ENCODE data around the gene TBC1D16. TPM values are rescaled to one million over a fixed set of nuclear protein-coding genes. Genes with fewer than 3 reads are reported as not detected.
A peak's percentile ranks its signal among the peaks of the same experiment; 100 is the strongest.
"Not testable (repeated sequence)": the region's sequence is repeated elsewhere in the genome, so short reads cannot be mapped to it uniquely, and the experiment has no call there.

Gene TBC1D16
- total RNA-seq, 1 donor, result 14.0 TPM

DNA sequence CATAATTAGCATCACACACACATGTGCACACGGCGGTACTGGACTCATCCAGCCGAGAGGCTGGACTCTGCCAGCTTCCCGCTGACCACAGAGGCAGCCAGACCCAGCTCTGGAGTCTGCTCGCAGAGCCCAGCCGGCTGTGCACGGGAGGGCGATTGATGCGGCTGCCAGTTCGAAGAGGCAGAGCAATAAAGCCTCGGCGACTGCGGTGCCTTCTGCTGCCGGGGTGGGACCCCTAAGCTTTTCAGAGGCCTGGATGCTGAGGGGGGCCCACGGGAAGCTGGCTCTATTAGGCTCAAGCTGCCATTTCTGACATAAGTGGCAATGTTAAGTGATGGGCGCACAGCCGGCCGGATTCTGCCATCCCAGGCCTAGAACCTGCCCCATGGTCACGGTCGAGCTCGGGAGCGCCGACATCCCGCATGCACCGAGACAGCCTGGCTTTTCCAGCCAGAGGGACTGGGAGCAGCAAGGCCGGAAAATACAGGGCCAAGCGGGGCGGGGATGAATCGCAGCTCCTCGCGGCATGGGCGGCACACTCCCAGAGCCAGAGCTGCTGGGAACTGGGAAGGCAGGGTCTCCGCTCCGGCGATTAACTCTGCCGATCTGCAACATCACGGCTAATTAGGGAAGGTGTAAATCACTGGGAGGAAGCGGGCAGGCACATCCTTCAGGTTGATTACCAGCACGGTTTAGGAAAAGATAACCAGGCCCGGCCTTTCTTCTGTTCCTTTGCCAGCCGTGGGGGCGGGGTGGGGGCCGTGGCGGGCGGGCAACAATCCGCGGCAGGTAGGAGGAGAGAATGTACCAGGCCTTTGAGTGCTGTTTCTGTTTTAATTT is 57.7 kb downstream of the TBC1D16 start:
- no peak for DNase-seq (ENCODE audit: low read depth in 2 of 3, low spot score in 2 of 3)

DNA sequence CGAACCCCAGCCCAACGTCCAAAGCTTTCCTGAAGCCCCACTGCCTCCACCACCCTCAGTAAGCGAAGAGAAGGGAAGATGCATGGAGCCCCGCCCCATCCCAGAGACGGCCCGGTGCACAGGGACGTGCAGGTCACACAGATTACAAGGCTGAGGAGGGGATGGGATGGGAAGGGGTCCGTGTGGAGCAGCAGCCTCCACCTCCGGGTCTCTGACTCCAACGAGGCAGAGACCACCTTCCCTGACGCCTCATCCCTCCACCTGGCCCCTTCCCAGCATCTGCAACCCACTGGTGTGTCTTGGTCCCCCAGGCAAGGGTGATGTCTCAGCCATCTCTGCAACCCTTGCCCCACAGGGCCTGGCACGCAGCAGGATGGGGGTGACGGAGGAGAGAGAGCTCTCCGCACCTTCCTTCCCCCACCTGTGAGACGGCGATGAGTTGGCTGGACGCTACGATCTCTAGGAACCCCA is 58.5 kb downstream of the TBC1D16 start:
- no peak for DNase-seq (ENCODE audit: low read depth in 2 of 3, low spot score in 2 of 3)

DNA sequence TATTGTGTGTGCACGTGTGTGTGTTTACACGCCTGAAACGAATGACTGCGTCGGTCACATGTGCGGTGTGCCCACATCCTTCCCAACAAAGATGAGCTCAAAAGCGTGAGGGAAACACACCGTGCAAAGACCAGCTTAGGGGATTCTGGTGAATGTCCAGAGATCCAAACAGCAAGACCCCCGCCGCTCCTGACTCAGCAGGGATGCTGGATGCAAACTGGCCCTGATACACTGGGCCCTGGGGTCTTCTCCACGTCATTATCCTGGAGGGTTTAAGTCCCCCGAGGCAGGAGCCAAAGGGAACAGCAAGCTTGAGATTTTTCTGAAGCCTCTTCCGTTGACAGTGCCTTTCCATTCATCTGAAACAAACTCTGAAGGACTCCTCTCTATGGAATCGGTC is 59.2 kb downstream of the TBC1D16 start:
- no peak for DNase-seq (ENCODE audit: low read depth in 2 of 3, low spot score in 2 of 3)

DNA sequence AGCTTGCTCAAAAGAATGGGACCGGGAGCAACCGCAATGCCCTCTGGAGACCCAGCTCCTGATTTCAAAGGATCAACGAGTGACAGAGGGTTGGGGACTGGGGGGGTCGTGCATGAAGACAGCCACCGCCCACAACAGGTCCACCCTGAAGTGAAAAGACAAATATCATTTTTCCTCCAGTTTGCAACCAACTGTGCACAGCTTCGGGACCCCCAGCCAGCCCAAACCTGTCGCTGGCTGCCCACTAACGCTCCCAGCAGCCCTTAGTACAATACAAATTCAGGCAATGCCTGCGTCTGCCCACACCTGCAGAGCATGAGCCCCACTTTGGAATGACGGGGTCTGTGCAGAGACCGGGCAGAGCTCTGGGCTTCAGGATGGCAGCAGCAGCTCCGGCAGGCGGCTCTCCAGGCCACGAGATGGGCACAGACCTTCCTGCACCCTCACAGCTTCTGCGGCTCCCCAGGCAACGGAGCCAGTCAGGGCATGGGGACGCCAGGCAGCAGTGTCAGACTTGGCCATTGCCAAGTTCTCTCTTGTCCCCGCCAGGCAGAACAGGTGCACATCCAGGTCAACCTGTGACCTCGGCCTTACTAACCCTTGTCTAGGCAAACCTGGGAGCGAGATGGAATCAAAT is 60.1 kb downstream of the TBC1D16 start:
- no peak for DNase-seq (ENCODE audit: low read depth in 2 of 3, low spot score in 2 of 3)

DNA sequence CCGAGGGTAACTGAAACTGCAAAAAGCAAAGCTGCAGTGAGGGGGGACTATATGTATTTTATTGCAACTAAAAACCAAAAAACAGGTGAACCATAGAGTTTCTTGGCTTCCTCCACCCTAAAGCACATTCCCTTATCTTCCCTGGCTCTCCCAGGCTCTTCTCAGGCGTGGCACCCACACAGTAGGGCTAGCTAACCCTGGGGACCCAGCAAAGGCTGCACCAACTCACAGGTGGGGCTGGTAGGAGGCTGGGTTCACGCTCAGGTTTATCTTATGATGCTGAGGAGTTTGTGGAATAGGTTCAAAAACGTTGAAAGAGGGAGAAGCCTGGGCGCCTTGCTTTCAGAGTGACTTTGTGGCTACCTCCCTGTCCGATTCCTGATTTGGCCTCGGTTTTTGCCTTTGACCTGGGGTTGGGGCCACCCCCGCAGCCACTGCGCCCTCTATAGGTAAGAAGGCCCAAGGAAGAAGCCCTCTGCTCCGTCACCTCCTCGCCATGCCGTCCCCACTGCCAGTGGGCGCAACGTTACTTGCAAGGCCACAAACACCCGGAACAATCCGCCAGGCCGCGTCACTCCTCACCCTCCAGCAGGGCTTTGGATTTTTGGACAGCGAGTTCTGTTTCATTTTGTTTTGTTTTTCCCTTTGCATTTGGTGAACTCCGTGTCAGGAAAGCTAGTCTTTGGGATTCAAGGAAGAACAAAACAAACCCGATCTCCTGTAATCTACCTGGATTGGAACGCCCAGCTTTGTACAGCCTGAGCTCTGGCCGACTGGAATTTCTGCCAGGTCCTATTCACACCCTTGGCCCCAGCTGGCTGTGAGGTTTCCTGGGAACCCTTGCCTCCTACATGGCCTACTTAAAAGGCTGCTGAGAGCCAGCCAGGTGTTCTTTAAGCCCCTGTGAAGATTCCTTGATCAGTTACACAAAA is 60.8 kb downstream of the TBC1D16 start:
- DNase-seq (ENCODE audit: low read depth in 2 of 3, low spot score in 2 of 3), result no peak

DNA sequence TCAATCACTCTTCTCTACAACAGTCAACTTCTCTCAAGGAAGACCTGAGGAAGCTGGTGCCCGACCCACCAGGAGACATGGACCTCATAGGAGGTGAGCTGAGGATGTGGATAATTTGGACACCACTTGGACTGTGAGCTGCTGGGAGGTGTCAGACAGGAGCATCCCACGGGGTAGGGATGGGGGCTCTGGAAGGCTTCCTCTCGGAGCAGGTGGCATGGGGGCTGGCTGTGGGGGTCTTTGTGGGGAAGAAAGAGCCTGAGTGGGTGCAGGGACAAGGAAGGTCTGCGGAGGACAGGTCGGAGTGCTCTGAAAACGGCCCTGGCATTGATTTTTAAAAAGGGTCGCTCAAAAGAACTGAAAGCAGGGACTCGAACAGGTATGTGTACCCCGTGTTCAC is 64.0 kb downstream of the TBC1D16 start:
- no peak for DNase-seq (ENCODE audit: low read depth in 2 of 3, low spot score in 2 of 3)

DNA sequence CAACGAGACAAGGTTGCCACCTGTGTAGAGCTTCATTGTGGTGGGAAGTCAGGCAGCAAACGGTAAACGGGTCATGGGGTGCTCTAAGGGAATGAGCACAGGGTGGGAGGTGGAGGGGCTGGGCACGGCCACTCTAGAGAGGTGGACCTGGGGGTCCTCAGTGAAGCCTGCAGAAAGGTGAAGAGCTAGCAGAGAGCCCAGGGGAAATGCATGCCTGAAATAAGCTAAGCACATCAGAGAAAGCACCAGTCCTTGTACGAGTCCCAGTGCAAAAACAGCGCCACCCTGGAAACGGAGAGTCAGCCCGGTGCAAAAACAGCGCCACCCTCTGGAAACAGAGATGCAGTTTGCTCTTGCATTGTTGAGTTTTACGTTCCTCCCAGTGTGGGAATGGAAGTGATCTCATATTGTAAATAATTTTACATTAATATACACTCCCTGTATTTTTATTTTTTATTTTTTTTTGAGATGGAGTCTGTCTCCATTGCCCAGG is 65.0 kb downstream of the TBC1D16 start:
- peak in 2 of 3 donors; percentile 69 to 73 for DNase-seq (ENCODE audit: low read depth in 2 of 3, low spot score in 2 of 3)

DNA sequence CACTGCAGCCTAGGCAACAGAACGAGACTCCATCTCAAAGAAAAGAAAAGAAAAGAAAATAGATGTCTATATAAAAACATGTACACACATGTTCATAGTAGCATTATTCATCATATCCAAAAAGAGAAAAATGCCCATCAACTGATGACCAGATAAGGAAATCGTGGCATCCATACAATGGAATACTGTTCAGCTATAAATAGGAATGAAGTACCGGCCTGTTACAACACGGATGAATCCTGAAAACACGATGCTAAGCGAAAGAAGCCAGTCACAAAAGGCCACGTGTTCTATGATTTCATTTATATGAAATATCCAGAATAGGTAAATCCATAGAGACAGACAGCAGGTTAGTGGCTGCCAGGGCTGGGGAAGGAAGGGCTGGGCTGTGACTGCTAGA is 65.8 kb downstream of the TBC1D16 start:
- DNase-seq (ENCODE audit: low read depth in 2 of 3, low spot score in 2 of 3), result no peak

DNA sequence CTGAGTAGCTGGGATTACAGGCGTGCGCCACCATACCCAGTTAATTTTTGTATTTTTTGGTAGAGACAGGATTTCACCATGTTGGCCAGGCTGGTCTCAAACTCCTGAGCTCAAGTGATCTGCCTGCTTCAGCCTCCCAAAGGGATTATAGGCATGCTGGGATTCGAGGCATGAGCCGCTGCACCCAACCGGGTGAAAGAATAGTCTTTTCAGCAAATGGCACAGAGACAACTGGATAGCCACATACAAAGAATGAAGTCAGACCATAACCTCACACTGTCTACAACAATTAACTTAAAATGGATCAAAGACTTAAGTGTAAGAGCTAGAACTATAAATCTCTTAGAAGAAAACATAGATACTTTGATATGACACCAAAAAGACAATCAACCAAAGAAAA is 67.6 kb downstream of the TBC1D16 start:
- no peak for DNase-seq (ENCODE audit: low read depth in 2 of 3, low spot score in 2 of 3)

DNA sequence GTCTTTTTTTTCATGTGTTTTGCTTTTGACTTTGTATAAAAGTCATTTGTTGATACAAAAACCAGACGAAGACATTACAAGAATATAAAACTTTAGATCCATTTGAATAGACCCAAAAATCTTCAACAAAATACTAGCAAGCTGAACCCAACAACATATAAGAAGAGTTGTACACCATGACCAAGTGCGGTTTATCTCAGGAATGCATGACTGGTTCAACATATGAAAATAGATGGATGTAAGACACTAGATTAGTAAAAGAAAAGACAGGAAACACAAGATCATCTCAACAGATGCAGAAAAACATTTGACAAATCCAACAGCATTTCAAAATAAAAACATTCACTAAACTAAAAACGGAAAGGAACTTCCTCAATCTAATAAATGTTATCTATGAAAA is 69.0 kb downstream of the TBC1D16 start:
- DNase-seq (ENCODE audit: low read depth in 2 of 3, low spot score in 2 of 3), result no peak

DNA sequence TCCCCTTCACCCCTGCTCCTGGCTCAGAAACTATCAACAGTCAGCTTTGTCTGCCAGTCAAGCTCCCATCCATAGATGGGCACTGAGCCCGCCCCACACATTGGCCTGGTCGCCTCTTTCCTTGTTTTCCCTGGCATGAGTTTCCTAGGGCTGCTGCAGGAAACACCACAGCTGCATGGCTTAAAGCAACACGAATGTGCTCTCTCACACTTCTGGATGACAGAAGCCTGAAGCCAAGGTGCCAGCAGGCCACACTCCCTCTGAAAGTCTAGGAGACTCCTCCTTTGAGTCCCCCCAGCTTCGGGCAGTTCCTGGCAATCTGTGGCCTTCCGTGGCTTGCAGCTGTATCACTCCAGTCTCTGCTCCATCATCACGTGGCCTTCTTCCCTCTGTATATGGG is 69.9 kb downstream of the TBC1D16 start:
- DNase-seq (ENCODE audit: low read depth in 2 of 3, low spot score in 2 of 3), result no peak

DNA sequence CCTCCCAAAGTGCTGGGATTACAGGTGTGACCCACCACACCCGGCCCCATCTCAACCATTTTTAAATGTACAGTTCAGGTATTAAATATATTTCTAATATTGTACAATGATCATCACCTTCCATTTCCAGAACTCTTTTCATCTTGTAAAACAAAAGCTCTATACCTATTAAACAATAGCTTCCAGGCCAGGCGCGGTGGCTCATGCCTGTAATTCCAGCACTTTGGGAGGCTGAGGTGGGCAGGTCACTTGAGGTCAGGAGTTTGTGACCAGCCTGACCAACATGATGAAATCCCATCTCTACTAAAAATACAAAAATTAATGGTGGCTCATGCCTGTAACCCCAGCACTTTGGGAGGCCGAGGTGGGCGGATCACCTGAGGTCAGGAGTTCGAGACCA is 73.2 kb downstream of the TBC1D16 start:
- not testable (repeated sequence) for DNase-seq (ENCODE audit: low read depth in 2 of 3, low spot score in 2 of 3)

DNA sequence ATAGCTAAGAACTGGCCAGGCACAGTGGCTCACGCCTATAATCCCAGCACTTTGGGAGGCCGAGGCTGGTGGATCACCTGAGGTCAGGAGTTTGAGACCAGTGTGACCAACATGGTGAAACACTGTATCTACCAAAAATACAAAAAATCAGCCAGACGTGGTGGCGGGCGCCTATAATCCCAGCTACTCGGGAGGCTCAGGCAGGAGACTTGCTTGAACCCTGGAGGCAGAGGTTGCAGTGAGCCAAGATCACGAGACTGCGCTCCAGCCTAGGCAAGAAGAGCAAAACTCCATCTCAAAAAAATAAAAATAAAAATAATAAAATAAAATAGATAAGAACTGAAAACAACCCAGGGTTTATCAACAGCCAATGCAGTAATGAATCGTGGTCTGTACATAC is 74.1 kb downstream of the TBC1D16 start:
- not testable (repeated sequence) for DNase-seq (ENCODE audit: low read depth in 2 of 3, low spot score in 2 of 3)

DNA sequence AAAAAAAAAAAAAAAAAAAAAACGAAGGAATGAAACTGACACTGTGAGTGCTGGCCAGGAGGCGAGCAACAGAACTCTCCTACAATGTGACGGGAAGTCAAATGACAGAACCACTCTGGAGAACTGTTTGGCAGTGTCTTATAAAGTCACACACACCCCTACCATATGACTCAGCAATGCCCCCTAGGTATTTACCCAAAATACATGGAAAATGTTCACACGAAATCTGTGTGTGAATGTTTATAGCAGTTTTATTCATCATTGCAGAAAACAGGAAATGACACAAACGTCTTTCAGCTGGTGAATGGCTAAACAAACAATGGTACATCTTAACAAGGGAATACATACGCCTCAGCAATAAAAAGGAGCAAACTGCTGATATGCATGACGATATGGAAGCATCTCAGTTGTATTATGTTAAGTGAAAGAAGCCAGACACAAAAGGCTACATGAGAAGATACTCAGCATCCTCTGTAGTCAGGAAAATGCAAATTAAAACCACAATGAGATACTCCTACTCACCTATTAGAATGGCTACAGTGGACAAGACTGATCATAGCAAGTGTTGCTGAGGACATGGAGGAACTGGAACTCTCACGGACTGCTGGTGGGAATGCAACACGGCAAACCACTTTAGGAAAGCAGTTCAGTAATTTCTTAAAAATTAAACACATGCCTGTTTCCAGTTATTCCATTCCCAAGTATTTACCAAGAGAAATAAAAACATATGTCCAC is 74.7 kb downstream of the TBC1D16 start:
- DNase-seq (ENCODE audit: low read depth in 2 of 3, low spot score in 2 of 3), result no peak

DNA sequence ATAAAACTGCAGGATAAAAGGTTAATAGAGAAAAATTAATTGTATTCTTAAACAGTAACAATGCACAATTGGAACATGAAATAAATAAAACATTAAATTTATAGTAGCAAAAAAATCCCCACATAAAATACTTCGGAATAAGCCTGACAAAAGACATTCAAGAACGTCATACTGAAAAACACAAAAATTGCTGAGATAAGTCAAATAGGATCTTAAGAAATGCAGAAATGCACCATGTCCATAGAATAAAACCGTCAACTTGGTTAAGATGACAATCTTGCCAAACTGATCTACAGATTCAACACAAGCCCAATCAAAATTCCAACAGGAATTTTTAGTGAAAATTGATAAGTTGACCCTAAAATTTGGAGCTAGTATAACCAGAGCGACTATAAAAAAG is 76.6 kb downstream of the TBC1D16 start:
- no peak for DNase-seq (ENCODE audit: low read depth in 2 of 3, low spot score in 2 of 3)

DNA sequence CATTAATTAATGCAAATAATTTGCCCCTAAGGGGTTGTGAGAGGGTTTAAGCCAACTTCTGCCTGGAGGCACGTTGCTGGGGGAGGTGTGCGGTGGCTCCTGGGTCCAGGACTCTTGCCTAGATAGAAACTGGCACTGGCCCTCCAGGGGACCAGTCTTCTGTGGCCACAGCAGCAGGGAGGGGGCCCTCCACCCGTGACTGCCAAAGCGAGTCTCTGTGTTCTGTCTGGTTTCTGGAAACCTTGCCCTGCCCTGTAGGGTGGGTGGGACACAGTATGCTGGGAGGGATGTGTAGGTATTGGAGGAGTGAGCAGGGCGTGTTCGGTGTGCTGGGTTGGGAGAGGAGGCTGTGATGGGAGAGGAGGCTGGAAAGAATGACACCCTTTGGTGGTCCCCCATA is 78.8 kb downstream of the TBC1D16 start:
- DNase-seq (ENCODE audit: low read depth in 2 of 3, low spot score in 2 of 3), result no peak

DNA sequence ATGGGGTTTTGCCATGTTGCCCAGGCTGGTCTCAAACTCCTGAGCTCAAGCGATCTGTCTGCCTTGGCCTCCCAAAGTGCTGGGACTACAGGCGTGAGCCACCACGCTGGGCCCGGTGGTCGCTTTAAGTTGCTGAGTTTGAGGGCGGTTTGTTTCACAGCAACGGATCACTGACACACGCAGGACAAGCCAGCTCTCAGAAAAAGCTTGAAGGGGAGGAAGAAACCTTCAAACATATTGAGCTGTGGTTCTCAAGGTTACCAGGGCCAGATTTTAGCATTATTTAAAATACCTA is 79.3 kb downstream of the TBC1D16 start:
- DNase-seq (ENCODE audit: low read depth in 2 of 3, low spot score in 2 of 3), result not testable (repeated sequence)

DNA sequence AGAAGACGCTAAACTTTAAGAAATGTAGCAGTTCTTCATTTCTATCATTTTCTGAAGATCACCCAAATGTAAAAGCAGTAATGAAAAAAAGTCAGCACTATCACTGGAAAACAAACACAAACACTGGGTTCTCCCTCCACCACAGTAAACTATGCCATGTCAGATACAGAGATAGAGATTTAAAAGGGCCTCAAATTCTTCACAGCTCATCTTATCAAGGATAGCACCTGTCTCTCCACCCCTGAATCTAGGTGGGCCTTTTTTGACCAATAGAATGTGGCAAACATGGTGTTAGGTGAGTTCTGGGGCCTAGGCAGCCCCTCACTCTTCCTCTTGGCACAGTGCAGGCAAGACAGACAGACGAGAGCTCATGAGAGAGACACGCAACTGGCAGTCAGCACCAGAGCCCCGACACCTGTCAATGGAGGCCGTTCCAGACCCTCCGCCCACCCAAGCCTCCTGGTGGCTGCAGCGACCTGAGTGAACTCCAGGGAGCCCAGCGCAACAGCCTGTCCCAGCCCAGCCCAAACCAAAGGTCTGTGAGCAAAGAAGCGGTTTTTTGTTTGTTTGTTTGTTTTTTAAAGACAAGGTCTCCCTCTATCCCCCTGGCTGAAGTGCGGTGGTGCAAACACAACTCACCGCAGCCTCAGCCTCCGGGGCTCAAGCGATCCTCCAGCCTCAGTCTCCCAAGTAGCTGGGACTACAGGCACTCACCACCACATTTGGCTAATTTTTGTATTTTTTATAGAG is 79.8 kb downstream of the TBC1D16 start:
- DNase-seq (ENCODE audit: low read depth in 2 of 3, low spot score in 2 of 3), result no peak

DNA sequence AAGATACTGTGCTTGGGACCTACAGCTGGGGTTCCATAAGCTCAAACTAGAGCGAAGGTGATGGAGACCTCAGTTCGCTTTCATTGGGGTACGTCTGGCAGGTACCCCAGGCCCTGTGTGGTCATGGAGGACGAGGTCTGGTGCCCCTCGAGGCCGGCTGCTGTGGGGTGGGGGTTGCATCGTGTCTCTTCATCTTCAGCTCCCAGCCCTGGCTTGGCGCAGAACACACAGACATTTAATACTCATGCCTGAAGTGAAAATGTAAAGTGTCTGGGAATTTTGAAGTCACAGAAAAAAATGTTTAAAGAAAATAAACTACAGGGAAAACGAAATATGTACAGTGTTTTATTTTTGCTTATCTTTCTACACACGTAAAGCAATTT is 80.5 kb downstream of the TBC1D16 start:
- DNase-seq (ENCODE audit: low read depth in 2 of 3, low spot score in 2 of 3), result no peak

Measured in hematopoietic multipotent progenitor cell (in vitro differentiated cells).